RWPE2 (cell line): ENCODE data around the gene CYP20A1.

ENCODE experiments used
- ATAC-seq: fragments of 200-7000 bp; cut with Tn5 transposase; 3 replicates; pipeline ENCODE4 v1.9.1; 2021; ENCODE audit warnings: low read depth
- DNase-seq: peaks from one replicate; pipeline ENCODE4 v3.0.0-alpha.2; 2020; ENCODE audit warnings: low spot score
- H3K27ac ChIP-seq: fragments of 450-650 bp; 2 replicates; pipeline ENCODE4 v1.5.1; 2017; ENCODE audit warnings: mild to moderate bottlenecking; ENCODE audit not compliant: poor library complexity, severe bottlenecking
- H3K27me3 ChIP-seq: fragments of 250-450 bp; sonication (Bioruptor Pico); 2 replicates; pipeline ENCODE4 v1.5.1; 2021; ENCODE audit warnings: mild to moderate bottlenecking, moderate library complexity; ENCODE audit not compliant: insufficient read depth, poor library complexity, severe bottlenecking
- H3K36me3 ChIP-seq: fragments of 250-450 bp; sonication (Bioruptor Pico); 2 replicates; pipeline ENCODE4 v1.5.1; 2020; ENCODE audit warnings: low read depth, mild to moderate bottlenecking, moderate library complexity
- H3K4me1 ChIP-seq: fragments of 250-450 bp; sonication (Bioruptor Pico); 2 replicates; pipeline ENCODE4 v1.5.1; 2021; ENCODE audit warnings: mild to moderate bottlenecking, moderate library complexity; ENCODE audit not compliant: insufficient read depth, poor library complexity, severe bottlenecking
- H3K4me3 ChIP-seq: fragments of 250-450 bp; sonication (Bioruptor Pico); 2 replicates; pipeline ENCODE4 v1.5.1; 2021; ENCODE audit warnings: mild to moderate bottlenecking, moderate library complexity; ENCODE audit not compliant: severe bottlenecking
- H3K9me3 ChIP-seq: fragments of 250-450 bp; sonication (Bioruptor Pico); 2 replicates; pipeline ENCODE4 v1.5.1; 2021; ENCODE audit warnings: mild to moderate bottlenecking, moderate library complexity; ENCODE audit not compliant: severe bottlenecking
- TF ChIP-seq, protein P1 (sequence below): fragments of 450-650 bp; IDR thresholded peaks from one replicate; pipeline ENCODE4 v1.5.1; 2017; ENCODE audit warnings: mild to moderate bottlenecking, moderate library complexity; ENCODE audit not compliant: poor library complexity, severe bottlenecking

CYP20A1 gene

DNA sequence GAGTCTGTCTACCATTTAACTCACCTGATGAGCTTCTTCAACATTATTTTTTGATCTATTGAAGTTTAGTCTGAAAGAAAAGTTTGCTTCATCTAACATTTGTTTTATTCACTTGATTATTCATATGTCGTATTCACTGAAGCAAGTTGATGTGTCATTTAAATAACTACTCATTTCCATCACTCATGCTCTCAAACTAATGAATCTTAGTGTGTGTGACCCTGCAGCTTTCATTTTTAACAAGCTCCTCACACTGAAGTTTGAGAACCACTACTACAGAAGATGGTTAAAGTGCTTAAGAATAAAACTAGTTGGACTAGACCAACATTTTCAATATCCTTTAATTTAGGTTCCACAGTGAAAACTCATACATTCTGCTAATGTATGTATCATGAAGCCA is 87.5 kb downstream of the CYP20A1 start:
- no peak overlapping the region for H3K27ac ChIP-seq
- H3K4me3 ChIP-seq, result no peak overlapping the region
- no peaks in the 10 kb centered on the region for H3K27me3 ChIP-seq
- peaks cover 13% of the 10 kb centered on the region for H3K4me1 ChIP-seq
- DNase-seq (no peak), ATAC-seq (no peak)
- TF ChIP-seq, protein P1, sequence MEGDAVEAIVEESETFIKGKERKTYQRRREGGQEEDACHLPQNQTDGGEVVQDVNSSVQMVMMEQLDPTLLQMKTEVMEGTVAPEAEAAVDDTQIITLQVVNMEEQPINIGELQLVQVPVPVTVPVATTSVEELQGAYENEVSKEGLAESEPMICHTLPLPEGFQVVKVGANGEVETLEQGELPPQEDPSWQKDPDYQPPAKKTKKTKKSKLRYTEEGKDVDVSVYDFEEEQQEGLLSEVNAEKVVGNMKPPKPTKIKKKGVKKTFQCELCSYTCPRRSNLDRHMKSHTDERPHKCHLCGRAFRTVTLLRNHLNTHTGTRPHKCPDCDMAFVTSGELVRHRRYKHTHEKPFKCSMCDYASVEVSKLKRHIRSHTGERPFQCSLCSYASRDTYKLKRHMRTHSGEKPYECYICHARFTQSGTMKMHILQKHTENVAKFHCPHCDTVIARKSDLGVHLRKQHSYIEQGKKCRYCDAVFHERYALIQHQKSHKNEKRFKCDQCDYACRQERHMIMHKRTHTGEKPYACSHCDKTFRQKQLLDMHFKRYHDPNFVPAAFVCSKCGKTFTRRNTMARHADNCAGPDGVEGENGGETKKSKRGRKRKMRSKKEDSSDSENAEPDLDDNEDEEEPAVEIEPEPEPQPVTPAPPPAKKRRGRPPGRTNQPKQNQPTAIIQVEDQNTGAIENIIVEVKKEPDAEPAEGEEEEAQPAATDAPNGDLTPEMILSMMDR, result no peak
- H3K9me3 ChIP-seq, result no peaks in the 10 kb centered on the region
- no peaks in the 10 kb centered on the region for H3K36me3 ChIP-seq

DNA sequence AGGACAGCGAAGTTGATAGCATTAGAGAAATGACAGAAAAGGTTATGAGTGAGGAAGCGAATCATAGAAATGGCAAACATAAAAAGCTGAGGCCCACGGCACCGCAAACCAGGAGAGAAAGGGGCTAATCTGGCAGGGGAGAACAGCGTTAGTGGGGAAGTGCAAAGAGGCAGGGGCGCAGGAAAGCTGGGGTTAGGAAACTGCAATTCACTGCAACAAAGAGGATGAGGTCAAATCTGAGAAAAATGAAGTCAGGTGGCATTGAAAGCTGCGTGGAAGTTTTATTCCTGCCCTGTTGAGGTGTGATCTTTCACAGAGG is 88.7 kb downstream of the CYP20A1 start:
- DNase-seq (no peak), ATAC-seq (no peak; the same call in 2 of the 3 replicates)
- TF ChIP-seq, protein P1, result no peak
- H3K36me3 ChIP-seq, result no peaks in the 10 kb centered on the region; the same call in 1 of the 2 replicates
- no peaks in the 10 kb centered on the region for H3K27me3 ChIP-seq
- H3K4me1 ChIP-seq, result peaks cover 13% of the 10 kb centered on the region
- H3K9me3 ChIP-seq, result no peaks in the 10 kb centered on the region
- H3K4me3 ChIP-seq, result peak overlapping the region; percentile 60
- peak overlapping the region; percentile 62 for H3K27ac ChIP-seq

DNA sequence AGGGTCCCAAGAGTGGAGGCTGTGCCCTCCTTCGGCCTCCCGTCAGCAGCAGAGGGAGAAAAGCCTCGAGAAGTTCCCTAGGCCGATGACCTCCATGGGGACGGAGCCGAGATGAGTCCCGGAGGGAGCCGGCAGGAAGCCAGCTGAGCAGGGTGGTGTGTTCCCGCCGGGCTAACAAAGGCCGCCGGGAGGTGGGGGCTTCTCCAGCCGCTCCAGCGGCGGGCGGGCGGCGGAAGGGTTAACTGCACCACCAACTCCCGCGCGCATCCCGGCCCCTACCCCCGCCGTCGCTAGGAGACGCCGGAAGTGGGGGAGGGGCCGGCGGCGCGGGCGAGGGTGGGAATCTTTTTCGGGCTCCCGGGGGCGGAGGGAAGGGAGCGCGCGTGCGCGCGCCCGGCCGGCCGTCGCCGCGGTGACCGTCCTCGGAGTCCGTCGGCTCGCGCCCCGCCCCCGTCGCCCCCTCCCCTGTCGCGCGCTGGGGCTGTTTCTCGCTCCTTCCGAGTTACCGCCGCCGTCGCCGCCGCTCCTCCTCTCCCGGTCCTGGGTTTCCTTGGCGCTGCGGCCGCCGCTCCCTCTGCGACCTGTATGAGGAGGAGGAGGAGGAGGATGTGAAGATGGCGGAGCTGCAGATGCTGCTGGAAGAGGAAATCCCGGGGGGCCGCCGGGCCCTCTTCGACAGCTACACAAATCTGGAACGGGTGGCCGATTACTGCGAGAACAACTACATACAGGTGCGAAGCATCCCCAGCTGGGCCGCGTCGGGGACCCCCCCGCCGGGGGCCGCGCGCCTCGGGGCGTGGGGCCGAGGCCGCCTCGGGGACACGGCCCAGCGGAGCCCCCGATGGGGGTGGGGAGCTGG is 89.3 kb downstream of the CYP20A1 start, which contains the start of gene ABI2:
TSS of gene ABI2 (plus strand) at position 494 of the 859 bp plus-strand sequence. CDS start at position 615, 121 bp downstream.
- TF ChIP-seq, protein P1, result no peak
- peak within 1 kb of the TSS; percentile 60 for H3K4me3 ChIP-seq
- H3K27me3 ChIP-seq, result no peaks in the 10 kb centered on the region
- H3K4me1 ChIP-seq, result peaks cover 13% of the 10 kb centered on the region
- peak within 1 kb of the TSS; percentile 62 for H3K27ac ChIP-seq
- no peaks in the 10 kb centered on the region; the same call in 1 of the 2 replicates for H3K36me3 ChIP-seq
- peak; percentile 65 for ATAC-seq
- peak; percentile 75 for DNase-seq
- H3K9me3 ChIP-seq, result no peaks in the 10 kb centered on the region

DNA sequence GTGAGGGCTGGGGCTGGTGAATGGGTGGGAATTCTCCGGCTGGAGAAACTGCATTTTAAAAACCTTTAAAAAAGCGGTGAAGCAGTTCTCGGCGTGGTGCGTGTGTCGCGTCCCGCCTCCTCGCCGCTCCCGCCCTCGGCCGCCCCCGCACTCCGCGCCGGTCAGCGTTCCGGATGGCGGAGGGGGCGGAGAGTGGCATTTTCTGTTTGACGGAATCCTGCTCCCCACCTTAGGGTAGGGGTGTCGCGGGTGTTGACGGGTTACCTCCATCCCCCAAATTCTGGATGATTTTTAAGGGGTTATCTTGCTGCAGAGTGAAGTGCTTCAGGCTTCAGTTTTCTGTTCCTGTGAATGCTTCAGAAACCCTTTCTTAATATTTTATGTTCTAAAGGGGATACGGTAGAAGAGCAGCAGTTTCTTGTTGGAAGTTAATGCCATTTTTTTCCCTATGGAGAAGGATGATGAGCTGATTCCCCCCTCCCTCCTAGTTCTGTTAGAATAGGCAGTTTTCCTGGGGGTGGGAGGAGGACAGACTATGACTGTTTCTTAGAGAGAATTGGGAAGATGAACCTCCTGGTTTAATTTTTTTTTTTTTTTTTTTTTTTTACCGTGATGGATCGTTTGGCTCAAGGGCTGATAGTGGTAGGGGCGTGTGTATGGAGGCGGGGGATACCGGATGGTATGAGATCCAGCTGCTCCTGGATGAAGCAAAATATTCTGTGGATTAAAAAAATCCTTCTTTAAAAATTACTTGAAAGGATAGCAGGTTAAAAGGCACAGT is 90.1 kb downstream of the CYP20A1 start:
- DNase-seq, result no peak
- TF ChIP-seq, protein P1, result no peak
- Histone ChIP-seq H3K27ac (peak overlapping the region; percentile 62), H3K27me3 (no peaks in the 10 kb centered on the region), H3K9me3 (no peaks in the 10 kb centered on the region), H3K4me1 (peaks cover 13% of the 10 kb centered on the region), H3K36me3 (peaks cover under 1% of the 10 kb centered on the region), H3K4me3 (peak overlapping the region; percentile 60)
- peak; percentile 69 for ATAC-seq
